ENCODE data around the gene HCRT. TPM values are rescaled to one million over a fixed set of nuclear protein-coding genes. Genes with fewer than 3 reads are reported as not detected.
"Not testable (repeated sequence)": the region's sequence is repeated elsewhere in the genome, so short reads cannot be mapped to it uniquely, and the experiment has no call there.

Gene HCRT
- total and polyA plus RNA-seq, 8 donors: not detected

GRCh38 chr17:42153919-42154742 lies 31.1 kb downstream of the HCRT start:
- ATAC-seq (no peak), DNase-seq (no peak)
- H3K4me3 ChIP-seq: peak overlapping the region; percentile 91 to 99
- peaks cover 9 to 53% of the 10 kb centered on the region in 2 donors for H3K4me1 ChIP-seq
- H3K27ac ChIP-seq: peak overlapping the region; percentile 50 to 90
- peaks cover 0 to 27% of the 10 kb centered on the region in 2 donors for H3K36me3 ChIP-seq
- H3K27me3 ChIP-seq: no peaks in the 10 kb centered on the region
- TF ChIP-seq, protein P1, sequence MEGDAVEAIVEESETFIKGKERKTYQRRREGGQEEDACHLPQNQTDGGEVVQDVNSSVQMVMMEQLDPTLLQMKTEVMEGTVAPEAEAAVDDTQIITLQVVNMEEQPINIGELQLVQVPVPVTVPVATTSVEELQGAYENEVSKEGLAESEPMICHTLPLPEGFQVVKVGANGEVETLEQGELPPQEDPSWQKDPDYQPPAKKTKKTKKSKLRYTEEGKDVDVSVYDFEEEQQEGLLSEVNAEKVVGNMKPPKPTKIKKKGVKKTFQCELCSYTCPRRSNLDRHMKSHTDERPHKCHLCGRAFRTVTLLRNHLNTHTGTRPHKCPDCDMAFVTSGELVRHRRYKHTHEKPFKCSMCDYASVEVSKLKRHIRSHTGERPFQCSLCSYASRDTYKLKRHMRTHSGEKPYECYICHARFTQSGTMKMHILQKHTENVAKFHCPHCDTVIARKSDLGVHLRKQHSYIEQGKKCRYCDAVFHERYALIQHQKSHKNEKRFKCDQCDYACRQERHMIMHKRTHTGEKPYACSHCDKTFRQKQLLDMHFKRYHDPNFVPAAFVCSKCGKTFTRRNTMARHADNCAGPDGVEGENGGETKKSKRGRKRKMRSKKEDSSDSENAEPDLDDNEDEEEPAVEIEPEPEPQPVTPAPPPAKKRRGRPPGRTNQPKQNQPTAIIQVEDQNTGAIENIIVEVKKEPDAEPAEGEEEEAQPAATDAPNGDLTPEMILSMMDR (IDR thresholded peaks at IDR 0.05): no peak
- H3K9me3 ChIP-seq: no peaks in the 10 kb centered on the region
- intact Hi-C loops (cut with DNase I): no loop called here

GRCh38 chr17:42146911-42147607 lies 38.2 kb downstream of the HCRT start:
- intact Hi-C loops (cut with DNase I): no loop called here
- no peaks in the 10 kb centered on the region for H3K9me3 ChIP-seq
- peaks cover 0 to 66% of the 10 kb centered on the region in 2 donors for H3K4me1 ChIP-seq
- H3K36me3 ChIP-seq: peaks cover 0 to 88% of the 10 kb centered on the region in 2 donors
- DNase-seq (no peak), ATAC-seq (no peak)
- no peak overlapping the region for H3K4me3 ChIP-seq
- no peaks in the 10 kb centered on the region for H3K27me3 ChIP-seq
- no peak overlapping the region for H3K27ac ChIP-seq
- TF ChIP-seq, protein P1 (IDR thresholded peaks at IDR 0.05): no peak

DNA sequence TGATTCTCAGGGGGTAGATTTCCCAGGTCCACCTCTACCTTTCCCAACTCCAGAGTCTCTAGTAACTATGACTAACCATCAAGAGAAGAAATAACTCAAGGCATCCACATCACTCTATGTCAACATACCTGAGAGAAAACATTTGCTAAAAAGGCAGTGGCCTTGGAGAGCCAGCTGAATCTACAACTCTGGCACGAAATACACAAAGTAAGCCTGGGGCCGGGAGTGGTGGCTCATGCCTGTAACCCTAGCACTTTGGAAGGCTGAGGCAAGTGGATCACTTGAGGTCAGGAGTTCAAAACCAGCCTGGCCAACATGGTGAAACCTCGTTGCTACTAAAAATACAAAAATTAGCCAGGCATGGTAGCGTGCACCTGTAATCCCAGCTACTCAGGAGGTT lies 42.1 kb downstream of the HCRT start:
- H3K27me3 ChIP-seq; H3K27ac ChIP-seq; H3K4me3 ChIP-seq; H3K9me3 ChIP-seq; intact Hi-C loops (cut with DNase I); DNase-seq: not testable (repeated sequence)
- H3K4me1 ChIP-seq: peaks cover 10 to 72% of the 10 kb centered on the region in 2 donors
- peak; percentile 58 for ATAC-seq
- peaks cover 0 to 82% of the 10 kb centered on the region in 2 donors for H3K36me3 ChIP-seq

DNA sequence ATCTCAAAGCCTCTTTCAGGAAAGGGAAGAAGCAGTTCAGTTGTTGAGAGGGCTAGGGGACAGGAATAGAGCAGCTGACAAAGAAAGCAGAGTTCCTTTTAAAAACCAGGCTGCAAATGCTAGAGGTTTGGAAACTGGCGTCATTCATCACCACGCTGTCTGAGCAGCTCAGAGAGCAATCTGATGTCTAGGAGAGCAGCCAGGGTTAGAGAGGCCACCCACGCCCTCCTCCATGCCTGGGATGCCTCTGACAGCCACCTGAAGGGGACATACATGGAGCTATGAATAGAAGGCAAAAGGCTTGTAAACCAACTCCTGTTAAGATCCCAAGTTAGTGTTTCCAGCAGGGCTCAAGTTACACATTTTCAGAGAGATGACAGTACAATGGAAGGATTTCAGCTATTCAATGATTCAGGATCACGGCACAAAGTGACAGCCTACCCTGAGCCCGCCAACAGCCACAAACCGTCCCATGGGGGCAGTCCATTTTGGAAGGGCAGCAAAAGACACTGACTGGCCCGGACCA lies 42.8 kb downstream of the HCRT start:
- H3K4me3 ChIP-seq: no peak overlapping the region
- peaks cover 11 to 76% of the 10 kb centered on the region in 2 donors for H3K4me1 ChIP-seq
- ATAC-seq (no peak), DNase-seq (no peak)
- peak overlapping the region in 1 of 2 donors; percentile 40 for H3K27ac ChIP-seq
- H3K27me3 ChIP-seq: no peaks in the 10 kb centered on the region
- no peaks in the 10 kb centered on the region for H3K9me3 ChIP-seq
- peaks cover 0 to 78% of the 10 kb centered on the region in 2 donors for H3K36me3 ChIP-seq
- intact Hi-C loops (cut with DNase I): no loop called here
- TF ChIP-seq, protein P1 (IDR thresholded peaks at IDR 0.05): no peak

DNA sequence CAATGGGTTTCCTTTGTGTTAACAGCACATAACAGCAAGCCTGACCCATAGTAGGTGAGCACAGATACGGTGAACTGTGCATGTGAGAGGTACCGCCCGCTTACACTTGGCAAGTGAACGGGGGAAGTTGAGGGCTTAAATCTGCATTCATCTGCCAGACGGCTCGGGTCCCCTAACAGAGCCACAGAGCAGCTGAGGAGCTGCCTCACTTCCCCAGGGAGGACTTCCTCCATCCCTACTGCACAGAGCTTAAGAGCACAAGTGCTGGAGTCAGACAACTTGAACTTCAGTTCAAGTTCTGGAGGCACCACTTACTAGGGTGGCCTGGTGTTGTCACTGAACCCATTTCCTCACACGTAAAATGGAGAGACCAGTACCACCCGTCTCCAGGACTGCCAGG lies 43.9 kb downstream of the HCRT start:
- H3K4me3 ChIP-seq: no peak overlapping the region
- peak; percentile 38 for ATAC-seq
- H3K36me3 ChIP-seq: peaks cover 0 to 78% of the 10 kb centered on the region in 2 donors
- H3K27me3 ChIP-seq: no peaks in the 10 kb centered on the region
- intact Hi-C loops (cut with DNase I): no loop called here
- no peak for DNase-seq
- H3K9me3 ChIP-seq: no peaks in the 10 kb centered on the region
- peak overlapping the region in 1 of 2 donors; percentile 40 for H3K27ac ChIP-seq
- peaks cover 13 to 85% of the 10 kb centered on the region in 2 donors for H3K4me1 ChIP-seq
- TF ChIP-seq, protein P1 (IDR thresholded peaks at IDR 0.05): no peak

GRCh38 chr17:42140690-42141089 lies 44.6 kb downstream of the HCRT start:
- H3K4me3 ChIP-seq; H3K27ac ChIP-seq; intact Hi-C loops (cut with DNase I); DNase-seq; H3K9me3 ChIP-seq; H3K27me3 ChIP-seq; ATAC-seq: not testable (repeated sequence)
- Histone ChIP-seq H3K4me1 (peaks cover 19 to 85% of the 10 kb centered on the region in 2 donors), H3K36me3 (peaks cover 0 to 72% of the 10 kb centered on the region in 2 donors)
